GM12864 (cell line): Measurements from ENCODE around the gene BCAS3.

Source experiments
- DNase-seq: peaks from one replicate; pipeline ENCODE4 v3.0.0-alpha.2; 2011; ENCODE audit warnings: low read depth
- H3K4me3 ChIP-seq: 2 replicates; pipeline ENCODE4 v1.5.1; 2011; ENCODE audit warnings: mild to moderate bottlenecking, low read depth, low read length, control low read depth
- CTCF ChIP-seq: IDR thresholded peaks from 2 replicates; pipeline ENCODE4 v1.5.1; 2011; ENCODE audit warnings: low read depth, mild to moderate bottlenecking, moderate library complexity, low read length, control low read depth, inconsistent platforms; ENCODE audit errors: missing control alignments

Gene BCAS3

DNA sequence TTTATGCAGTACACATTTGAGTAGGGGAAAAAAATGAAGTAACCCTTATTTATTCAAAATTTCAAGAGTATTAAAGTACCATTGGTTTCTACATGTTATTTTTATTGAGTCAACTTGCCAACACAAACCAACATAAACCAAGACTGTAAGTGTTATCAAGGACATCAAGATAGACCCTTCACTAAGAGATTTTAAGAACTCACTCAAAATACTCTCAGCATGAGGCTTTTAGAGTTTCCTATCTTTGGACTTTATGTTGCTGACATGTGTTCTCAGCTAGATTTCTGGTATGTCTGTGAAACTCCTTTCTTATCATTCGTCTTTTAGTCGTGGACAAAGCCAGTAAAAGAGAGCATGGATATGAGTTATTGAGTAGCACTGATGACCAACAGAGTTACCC lies 509.4 kb downstream of the BCAS3 start:
- H3K4me3 ChIP-seq = no peak overlapping the region
- no peak for TF ChIP-seq CTCF
- DNase-seq = no peak

DNA sequence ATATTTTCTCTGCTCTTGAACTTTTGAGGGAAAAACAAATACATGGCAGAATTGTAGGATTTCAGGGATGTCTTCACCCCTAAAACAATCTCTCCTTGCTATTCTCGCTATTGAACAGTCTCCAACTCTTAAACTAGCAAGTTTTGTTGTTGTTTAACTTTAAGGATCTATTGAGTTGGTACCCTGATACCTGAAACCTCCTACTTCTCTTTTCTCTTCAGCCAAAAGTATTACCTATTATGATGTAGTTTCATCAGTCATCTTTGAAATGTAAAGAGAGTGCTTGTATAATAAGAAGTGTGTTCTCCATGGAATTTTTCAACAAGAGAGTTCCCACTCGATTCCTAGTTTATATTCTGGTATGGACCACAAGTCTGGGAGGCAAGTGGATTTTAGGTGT lies 510.4 kb downstream of the BCAS3 start:
- no peak overlapping the region for H3K4me3 ChIP-seq
- DNase-seq = no peak
- TF ChIP-seq CTCF = no peak

DNA sequence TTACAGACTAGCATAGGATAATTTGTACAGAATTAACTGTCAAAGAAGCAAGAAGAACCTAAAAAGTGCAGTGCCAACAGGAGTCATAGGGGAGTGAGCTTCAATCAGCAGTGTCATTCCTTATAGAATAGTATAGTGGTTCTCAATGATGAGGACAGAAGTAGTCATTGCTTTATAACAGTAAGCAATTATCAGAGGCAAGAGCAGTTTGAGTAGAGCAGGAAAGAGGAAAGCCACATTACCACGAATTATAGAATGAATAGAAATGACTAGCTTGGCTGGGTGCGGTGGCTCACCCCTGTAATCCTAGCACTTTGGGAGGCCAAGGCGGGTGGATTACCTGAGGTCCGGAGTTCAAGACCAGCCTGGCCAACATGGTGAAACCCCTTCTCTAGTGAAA lies 512.3 kb downstream of the BCAS3 start:
- no peak for DNase-seq
- no peak for TF ChIP-seq CTCF
- H3K4me3 ChIP-seq = no peak overlapping the region

- TF ChIP-seq CTCF = no peak
- DNase-seq = no peak
- H3K4me3 ChIP-seq = no peak overlapping the region
These were observed 518.7 kb downstream of the BCAS3 start for GRCh38 chr17:61196302-61196704.

DNA sequence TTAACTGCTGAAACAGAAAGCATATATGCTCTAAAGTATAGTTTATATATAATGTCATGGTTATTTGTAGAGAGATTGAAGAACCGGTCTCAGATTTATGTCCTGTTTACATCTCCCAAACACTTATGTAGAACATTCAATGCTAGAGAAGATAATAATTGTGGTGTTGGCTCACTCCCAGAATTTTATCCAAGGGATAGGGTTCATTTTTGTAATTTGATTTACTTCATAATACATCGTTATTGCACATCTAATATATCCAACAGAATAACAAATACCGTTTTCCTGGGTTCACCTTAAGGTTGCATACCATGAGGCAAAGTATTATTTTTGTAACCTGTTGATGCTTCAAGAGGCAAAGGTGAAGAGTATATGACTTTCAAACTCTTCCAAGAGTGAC lies 519.1 kb downstream of the BCAS3 start:
- H3K4me3 ChIP-seq = no peak overlapping the region
- DNase-seq = no peak
- TF ChIP-seq CTCF = no peak

- DNase-seq = no peak
- TF ChIP-seq CTCF = no peak
- H3K4me3 ChIP-seq = no peak overlapping the region
These were observed 522.0 kb downstream of the BCAS3 start for GRCh38 chr17:61199431-61200338.

DNA sequence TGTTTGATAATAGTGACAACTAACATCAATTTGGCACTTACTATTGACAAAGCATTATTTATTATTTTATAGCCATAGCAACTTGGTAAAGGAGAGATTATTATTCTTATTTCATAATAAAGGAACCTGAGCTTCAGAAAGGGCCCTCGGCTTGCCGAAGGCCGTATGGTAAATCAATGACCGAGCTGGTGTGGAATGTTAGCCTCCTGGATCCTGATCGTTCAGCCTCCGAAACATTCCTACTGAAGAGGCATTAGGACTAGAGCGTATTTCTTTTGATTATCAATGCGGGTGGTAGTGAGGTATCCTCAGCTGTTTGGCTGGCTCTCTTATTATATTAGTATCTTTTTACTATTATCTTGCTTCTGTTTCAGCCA lies 522.7 kb downstream of the BCAS3 start:
- no peak for TF ChIP-seq CTCF
- H3K4me3 ChIP-seq = no peak overlapping the region
- no peak for DNase-seq
